HG02870 (cell line): Measurements from ENCODE around the gene PRKAR2B.
"Not testable (repeated sequence)": the region's sequence is repeated elsewhere in the genome, so short reads cannot be mapped to it uniquely, and the experiment has no call there.

Source experiments
- ATAC-seq: cut with Tn5 transposase; IDR thresholded peaks from one replicate; pipeline ENCODE4 v1.9.1; 2021; ENCODE audit warnings: mild to moderate bottlenecking, moderate library complexity; ENCODE audit not compliant: unreplicated experiment

PRKAR2B gene

DNA sequence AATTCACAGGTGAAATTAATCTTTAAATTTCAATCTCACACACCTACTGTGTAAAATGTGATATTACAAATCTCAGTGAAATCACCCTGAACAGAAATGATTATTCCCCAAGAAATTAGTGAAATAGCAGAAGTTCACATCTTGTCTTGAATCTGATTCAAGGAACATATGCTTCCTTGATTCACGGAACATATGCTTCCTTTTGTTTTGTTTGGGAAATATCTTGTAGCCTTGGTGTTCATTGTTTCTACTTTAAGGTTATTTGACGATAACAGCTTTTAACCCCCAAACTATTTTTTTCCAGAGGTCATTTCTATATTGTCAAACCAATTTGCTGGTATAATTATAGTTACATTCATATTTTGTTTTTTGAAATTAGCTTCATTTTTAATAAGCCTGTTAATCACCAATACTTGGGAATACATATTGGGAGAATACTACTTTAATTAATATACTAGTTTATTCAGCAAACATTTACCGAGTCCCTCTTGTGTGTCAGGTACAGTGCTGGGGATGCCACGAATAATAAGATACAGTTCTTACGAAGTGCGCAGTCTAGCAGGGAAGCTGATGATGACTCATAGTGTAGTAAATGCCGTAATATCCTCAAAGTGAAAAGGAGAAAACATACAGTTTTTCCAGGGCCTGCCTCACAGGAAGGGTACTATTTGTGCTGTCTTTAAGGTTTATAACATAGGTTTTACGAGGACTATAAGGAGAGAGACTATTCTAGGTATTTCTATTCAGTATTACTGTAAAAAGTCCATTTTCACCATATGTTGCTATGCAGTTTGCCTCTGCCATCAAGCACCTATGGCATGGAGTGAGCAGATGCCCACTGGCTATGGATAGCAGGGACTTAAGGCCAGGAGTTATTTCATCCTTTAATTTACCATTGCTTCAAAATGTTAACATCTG is 32.5 kb downstream of the PRKAR2B start:
- ATAC-seq = no peak

DNA sequence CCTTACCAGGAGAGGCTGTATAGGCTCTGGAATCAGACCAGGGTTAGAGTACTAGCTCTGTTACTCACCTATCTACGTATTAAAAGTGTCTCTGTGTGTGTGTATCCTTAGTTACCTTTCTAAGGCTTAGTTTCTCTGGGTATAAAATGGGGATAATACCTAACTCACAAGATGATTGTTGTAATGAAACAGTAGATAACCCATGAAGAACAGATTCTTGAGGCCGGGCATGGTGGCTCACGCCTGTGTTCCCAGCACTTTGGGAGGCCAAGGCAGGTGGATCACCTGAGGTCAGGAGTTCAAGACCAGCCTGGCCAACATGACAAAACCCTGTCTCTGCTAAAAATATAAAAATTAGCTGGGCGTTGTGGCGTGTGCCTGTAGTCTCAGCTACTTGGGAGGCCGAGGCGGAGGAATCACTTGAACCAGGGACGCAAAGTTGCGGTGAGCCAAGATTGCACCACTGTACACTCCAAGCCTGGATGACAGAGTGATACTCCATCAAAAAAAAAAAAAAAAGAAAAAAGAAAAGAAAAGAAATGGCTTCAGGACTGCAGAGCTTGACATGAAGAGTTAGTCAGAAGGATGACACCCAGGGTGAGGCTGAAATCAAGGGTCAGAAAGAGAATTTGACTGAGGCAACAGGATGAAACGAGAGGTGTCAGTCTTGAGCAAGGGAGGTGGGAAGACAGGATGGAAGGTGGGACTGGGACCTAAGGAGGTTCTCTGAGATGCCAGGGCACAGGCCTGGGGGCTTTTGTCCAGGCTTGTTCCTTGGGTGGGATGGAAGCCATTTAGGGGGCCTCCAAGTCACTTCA is 33.4 kb downstream of the PRKAR2B start:
- ATAC-seq = no peak

DNA sequence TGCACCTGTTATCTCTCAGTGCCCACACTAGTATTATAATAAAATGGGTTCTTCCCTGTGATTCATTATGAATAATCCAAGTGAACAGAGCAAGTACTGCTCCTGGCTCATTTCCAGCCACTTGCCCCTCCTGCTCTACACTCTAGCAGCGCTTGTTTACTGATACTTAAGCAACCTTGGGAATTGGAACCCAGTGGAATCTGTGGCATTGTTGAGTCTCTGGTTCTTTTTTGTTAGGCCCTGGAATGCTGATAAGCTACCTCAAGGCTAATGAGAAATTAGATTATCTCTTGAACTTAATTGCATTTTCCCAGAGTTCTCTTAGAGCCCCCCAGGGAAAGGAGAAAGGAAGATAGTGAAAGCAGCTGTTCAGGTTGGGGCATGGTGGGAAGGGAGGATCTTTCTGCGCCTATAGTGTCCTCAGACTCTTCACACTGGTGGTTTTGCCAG is 34.0 kb downstream of the PRKAR2B start:
- ATAC-seq = no peak

DNA sequence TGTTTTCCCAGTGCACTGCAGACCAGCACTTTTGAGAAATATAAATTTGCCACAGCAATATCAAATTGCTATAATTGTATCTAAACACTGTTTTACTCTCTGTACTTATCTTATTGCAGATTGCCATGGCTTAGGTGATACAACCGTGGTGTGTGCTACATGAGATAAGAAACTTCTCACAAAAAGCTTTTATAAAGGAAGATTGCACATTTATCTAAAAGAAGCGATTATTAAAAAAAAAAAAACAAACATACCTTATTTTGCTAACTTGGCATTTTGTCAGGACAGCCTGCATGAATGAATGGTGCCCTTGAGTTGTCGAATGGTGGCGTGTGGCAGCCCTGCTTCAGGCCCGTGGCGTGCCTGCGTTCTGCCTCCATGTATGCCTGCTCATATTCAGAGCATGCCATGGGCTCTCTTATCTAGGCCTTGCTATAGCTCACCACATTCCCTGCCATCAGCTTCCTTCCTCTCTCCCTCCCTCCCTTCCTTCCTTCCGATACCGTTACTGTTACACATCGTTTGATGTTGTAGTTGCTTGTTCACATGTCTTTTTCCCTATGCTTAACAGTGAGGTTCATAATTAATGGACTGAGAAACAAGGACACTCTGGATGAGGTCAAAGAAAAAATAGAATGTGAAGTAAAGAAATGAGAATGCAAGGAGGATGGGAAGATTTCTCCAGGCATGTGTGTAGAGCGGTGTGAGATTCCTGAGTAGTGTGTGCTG is 34.9 kb downstream of the PRKAR2B start:
- no peak for ATAC-seq

DNA sequence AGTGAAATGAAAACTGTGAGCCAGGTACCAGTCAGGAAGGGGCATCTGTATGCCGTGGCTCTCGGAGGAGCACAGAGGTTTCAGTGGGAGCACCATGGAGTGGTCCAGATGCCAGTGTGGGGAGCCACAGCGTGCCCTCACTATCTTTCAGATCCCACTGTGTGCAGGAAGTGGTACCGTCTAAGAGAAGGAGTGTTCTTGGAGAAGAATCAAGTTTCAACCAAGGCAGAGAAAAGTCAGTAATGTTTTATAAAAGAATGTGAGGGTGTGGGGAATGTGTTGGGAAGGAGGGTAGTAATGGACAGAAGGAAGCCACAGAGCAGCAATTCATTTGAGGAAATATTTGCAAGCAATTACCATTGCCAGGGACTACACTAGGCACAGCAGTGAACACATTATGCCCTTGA is 35.6 kb downstream of the PRKAR2B start:
- ATAC-seq = no peak

DNA sequence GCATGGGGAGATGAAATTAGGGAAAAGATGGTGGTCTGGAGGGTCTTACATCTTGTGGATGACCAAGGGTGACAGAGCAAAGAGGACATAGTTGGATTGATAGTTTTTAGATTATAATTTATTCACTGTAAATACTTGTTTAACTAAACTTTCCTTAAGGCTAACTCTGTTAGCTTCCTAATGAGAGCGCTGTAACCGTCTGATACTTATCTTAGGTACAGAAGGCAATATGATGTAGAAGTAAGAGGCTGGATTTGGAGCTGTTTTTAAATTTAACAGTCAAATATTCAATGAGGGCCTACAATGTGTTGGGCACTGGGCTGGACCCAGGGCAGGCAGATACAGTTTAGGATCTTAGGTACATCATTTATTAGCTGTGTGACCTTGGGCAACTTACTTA is 36.0 kb downstream of the PRKAR2B start:
- no peak for ATAC-seq

DNA sequence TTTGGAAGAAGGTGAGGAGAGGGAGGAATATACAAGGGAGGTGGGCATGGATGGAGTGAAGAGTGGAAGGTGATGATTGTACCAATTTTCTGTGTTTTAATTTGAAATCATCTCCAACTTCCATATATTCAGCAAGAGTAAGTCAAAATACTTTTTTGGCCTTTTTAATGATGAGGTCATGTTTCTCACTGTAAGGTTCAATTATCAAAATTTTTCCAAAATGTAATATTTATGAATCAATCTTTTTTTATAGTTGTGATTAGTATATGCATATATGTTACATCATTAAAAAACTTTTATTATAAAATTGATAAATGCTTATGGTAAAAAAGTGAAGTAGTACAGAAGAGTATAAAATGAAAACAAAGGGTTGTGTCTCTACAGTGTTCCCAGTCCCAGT is 40.7 kb downstream of the PRKAR2B start:
- no peak for ATAC-seq

DNA sequence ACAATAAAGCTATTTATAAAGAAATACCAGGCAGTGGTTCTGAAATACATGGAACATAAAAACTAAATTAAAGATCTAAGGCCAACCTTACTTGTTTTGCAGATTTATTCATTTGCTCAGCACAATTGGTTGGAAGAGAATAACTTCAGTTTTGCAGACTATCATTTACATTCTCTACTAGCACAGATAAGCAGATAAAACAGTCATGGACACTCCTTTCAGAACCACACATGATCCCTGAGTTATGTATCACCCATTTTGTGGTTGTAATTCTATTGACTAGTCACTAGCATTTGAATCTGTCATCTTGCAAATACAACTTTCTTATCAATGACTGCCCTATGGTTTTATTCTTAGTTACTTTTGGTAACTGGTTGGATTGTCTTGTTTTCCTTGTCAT is 45.1 kb downstream of the PRKAR2B start:
- no peak for ATAC-seq

DNA sequence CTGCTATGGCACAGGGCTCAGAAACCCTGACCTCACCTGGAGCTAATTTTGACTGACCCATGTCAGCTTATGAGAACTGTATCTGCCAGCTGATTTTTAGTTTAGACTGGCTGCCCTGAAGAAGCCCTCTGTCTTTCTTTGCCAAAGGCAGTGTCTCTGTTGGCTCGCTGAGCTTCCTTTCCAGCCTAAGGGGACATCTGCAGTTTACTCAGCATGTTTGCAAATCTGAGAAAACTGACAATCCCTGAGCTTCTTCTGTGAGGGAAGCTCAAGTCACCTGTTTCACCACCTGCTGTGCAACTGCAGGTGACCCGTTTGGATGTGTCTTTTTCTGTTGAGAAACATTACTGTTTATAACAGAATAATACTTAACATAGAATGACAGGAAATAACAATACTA is 46.0 kb downstream of the PRKAR2B start:
- ATAC-seq = no peak

DNA sequence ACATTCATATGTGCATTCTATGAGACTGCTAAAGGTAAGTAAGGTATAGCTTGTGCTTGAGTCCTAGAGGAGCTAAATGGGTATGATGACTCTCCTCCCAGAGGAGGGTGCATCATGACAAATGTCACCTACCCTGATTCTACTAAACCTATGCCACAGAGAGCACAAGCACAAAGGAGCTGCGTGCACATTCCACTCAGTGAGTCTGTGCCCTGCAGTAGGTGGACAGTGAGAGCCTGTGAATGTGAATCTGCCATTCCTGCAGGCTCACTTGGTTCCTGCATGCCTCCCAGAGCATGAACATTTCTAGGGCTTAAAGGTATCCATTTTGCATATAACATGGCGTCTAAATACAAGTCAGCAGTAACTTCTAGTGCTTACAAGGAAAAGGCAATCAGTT is 46.8 kb downstream of the PRKAR2B start:
- ATAC-seq = no peak

DNA sequence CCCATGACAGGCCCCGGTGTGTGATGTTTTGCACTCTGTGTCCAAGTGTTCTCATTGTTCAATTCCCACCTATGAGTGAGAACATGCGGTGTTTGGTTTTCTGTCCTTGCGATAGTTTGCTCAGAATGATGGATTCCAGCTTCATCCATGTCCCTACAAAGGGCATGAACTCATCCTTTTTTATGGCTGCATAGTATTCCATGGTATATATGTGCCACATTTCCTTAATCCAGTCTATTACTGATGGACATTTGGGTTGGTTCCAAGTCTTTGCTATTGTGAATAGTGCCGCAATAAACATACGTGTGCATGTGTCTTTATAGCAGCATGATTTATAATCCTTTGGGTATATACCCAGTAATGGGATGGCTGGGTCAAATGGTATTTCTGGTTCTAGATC is 49.2 kb downstream of the PRKAR2B start:
- not testable (repeated sequence) for ATAC-seq

DNA sequence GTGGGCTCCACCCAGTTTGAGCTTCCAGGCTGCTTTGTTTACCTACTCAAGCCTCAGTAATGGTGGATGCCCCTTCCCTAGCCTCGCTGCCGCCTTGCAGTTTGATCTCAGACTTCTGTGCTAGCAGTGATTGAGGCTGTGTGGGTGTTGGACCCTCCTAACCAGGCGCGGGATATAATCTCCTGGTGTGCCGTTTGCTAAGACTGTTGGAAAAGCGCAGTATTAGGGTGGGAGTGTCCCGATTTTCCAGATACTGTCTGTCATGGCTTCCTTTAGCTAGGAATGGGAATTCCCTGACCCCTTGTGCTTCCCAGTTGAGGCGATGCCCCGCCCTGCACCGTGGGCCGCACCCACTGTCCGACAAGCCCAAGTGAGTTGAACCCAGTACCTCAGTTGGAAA is 54.6 kb downstream of the PRKAR2B start:
- ATAC-seq = not testable (repeated sequence)

DNA sequence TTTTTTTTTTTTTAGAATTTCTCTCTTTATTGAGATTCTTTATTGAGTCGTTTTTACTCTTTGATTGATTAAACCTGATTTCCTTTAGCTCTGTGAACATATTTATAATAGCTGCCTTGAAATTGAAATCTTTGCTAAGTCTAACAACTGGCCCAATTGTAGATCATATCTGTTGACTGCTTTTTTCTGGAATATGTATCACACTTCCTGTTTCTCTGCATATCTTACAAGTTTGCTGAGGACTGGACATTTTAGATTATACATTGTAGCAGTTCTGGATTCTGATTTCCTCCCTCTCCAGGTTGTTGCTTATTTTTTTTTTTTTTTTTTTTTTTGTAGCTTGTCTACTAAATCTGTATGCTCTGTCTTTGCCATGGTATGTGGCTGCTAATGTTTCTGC is 56.3 kb downstream of the PRKAR2B start:
- no peak for ATAC-seq

DNA sequence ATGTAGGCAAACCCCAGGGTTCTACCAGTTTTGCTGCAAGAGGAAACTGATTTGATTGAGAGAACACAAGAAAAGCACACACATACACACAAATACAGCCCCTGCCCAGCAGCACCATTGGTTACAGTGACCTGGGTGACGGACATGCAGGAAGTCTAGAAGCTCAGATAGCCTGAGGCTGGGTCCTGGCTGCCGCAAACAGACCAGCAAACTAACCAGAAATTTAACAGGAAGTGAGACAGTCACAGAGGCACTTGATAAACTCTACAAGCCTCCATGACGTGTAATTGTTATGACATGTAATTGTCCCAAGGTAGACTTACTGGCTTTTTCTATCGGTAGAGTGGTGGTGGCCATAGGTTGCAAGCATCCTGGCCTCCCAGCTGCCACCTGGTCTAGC is 58.9 kb downstream of the PRKAR2B start:
- ATAC-seq = no peak

DNA sequence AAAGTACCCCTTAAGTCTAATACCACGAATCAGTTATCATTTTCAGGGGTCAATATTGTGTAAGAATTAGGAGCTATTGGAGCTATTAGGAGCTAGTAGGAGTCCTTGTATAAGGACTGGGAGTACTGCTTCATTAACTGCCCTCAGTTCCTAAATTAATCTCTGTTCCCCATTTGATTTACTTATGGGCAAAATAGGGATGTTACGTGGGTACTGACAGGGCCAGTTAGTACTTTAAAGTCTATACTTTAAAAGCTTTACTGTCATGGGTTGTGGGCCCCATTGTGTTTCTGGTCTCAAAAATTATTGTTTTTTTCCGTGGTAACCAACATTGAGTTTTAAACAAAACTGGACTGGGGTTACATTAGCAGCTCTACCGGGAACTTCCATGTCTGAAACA is 60.3 kb downstream of the PRKAR2B start:
- no peak for ATAC-seq

DNA sequence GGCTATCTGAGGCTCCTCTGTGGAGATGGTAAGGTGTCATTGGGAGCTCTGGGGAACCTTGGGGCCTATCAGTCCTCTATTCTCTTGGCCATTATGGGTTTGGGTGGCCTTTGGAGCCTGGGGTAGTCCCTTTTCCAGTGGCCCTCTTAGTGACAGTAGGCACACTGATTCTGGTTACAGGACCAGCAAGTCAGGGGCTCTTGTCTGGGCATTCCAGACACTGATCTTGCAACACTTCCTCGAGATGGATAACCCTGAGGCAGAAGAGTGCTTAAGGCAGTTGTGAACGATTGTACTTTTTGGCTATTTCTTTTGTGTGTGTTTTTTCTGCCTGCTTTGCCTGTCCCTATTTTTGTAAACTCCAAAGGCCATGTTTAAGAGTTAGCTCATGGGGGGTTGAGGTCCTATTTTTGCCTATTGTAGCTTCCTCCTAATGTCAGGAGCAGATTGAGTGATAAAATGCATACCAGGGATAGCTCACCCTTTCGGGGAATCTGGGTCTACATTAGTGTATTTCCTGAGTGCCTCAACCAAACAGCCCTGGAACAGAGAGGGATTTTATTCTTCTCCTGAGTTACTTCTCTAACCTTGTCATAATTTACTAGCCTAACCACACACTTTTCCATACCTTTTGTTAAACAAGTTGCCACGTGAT is 61.2 kb downstream of the PRKAR2B start:
- no peak for ATAC-seq

DNA sequence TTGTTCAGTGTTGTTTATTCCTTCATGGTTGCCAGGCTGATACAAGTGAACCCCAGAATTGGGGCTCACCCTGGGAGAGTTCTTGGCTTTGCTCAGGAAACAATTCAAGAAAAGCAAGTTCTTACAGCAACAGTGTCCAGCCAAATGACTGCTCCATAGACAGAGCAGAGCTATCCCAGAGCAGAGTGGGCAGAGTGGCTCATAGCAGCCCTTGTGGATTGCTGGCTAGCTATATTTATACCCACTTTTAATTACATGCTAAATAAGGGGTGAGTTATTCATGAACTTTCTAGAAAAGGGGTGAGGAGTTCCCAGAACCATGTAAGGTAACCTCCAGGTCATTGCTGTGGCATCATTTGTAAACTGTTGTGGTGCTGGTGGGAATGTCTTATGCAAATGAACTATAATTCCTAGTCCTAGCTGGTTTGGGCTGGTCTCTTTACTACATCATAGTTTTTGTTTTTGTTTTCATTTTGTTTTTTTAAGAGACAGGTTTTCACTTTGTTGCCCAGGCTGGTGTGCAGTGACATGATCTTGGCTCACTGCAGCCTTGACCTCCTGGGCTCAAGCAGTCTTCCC is 64.4 kb downstream of the PRKAR2B start:
- no peak for ATAC-seq

DNA sequence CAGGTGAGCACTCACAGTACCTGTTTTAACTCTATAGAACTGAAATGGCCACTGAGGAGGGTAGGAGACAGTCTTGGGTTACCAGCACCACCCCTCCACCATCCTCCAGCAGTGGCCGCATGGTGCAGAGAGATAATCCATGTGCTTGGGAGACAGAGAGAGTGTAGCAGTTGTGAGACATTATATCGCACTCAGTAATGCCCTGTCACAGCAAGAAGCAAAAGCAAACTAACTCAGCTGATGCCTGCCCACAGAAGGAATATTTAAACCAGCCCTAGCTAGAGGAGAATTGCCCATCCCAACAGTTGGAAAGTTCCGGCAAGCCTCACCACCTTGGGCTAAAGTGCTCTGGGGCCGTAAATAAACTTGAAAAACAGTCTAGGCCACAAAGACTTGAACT is 65.5 kb downstream of the PRKAR2B start:
- ATAC-seq = no peak

DNA sequence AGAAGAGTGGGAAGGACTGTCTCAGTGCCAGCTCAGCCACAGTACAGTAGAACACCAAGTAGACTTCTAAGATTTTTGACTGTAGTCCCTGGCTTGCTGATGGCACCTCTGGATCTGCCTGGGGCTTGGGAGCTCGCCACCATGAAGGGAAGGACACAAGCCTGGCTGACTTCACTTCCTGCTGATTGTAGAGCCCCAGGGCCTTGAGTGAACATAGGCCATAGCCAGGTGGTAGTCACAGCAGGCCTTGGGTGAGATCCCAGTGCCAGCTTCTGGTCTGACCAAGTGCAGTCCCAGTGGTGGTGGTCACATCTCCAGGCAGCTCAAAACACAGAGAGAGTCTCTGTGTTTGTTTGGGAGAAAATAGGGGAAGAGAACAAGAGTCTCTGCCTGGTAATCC is 66.7 kb downstream of the PRKAR2B start:
- ATAC-seq = no peak

DNA sequence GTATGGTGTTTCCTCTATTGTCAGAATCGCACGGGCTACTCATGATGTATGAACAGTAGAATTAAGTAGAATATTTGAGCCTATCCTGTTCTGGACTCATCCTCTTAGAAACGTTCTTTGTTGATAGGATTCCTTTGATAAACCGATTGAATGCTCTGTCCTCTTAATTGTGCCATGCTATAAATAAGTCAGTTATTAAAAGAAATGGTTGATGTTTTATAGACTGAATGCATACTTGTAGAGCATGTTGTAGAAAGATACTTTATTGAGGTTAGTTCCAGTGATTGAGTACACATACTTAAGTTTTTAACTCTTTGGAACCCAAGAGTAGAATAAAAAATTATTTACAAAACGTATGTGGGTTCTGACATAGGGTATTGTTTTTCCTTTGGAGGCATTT is 69.4 kb downstream of the PRKAR2B start:
- ATAC-seq = no peak
